BE2C (cell line): Measurements from ENCODE around the gene THEMIS.
A peak's percentile ranks its signal among the peaks of the same experiment; 100 is the strongest.
"Not testable (repeated sequence)": the region's sequence is repeated elsewhere in the genome, so short reads cannot be mapped to it uniquely, and the experiment has no call there.

Source experiments
- DNase-seq: peaks from one replicate; pipeline ENCODE4 v3.0.0-alpha.2; 2020
- H3K27me3 ChIP-seq: fragments of 250-450 bp; sonication (Bioruptor Pico); 2 replicates; pipeline ENCODE4 v1.5.1; 2020; ENCODE audit warnings: mild to moderate bottlenecking
- H3K36me3 ChIP-seq: fragments of 250-450 bp; sonication (Bioruptor Pico); 2 replicates; pipeline ENCODE4 v1.5.1; 2020; ENCODE audit warnings: mild to moderate bottlenecking
- H3K4me1 ChIP-seq: fragments of 250-450 bp; sonication (Bioruptor Pico); 2 replicates; pipeline ENCODE4 v1.5.1; 2020
- H3K4me3 ChIP-seq: 2 replicates; pipeline ENCODE4 v1.5.1; 2011; ENCODE audit warnings: low read depth, low read length
- H3K9me3 ChIP-seq: fragments of 250-450 bp; sonication (Bioruptor Pico); 2 replicates; pipeline ENCODE4 v1.5.1; 2020
- CTCF ChIP-seq: IDR thresholded peaks from 2 replicates; pipeline ENCODE4 v1.5.1; 2012; ENCODE audit warnings: mild to moderate bottlenecking, low read depth, low read length

The THEMIS gene

GRCh38 chr6:127695108-127695507 lies 205.8 kb downstream of the THEMIS start:
- Histone ChIP-seq H3K4me3 (no peak overlapping the region), H3K27me3 (no peaks in the 10 kb centered on the region; the same call in 1 of the 2 replicates), H3K36me3 (no peaks in the 10 kb centered on the region), H3K9me3 (no peaks in the 10 kb centered on the region), H3K4me1 (no peaks in the 10 kb centered on the region)
- TF ChIP-seq CTCF, result no peak
- no peak for DNase-seq

GRCh38 chr6:127691146-127691545 lies 209.7 kb downstream of the THEMIS start:
- H3K9me3 ChIP-seq, result no peaks in the 10 kb centered on the region
- H3K27me3 ChIP-seq, result no peaks in the 10 kb centered on the region
- TF ChIP-seq CTCF, result no peak
- no peak for DNase-seq
- H3K4me3 ChIP-seq, result no peak overlapping the region
- H3K36me3 ChIP-seq, result no peaks in the 10 kb centered on the region
- H3K4me1 ChIP-seq, result no peaks in the 10 kb centered on the region

DNA sequence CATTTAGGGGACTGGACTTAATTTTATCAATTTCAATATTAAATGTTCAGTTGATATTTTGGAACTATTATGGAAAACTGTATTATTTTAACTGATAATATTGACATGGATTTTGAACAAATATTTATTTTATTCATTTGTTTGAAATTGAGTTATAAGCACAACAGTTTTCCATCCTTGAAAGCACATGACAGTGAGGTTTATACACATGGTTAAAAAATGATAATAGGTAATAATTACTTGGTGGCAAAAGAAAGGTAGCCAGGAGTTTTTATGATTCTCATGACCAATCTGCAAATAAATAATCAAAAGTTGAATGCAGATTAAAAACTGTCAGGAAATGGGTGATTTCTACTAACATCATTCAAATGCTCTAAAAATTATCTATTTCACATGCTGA lies 210.3 kb downstream of the THEMIS start:
- H3K4me3 ChIP-seq, result no peak overlapping the region
- DNase-seq, result no peak
- H3K9me3 ChIP-seq, result no peaks in the 10 kb centered on the region
- TF ChIP-seq CTCF, result no peak
- no peaks in the 10 kb centered on the region for H3K4me1 ChIP-seq
- no peaks in the 10 kb centered on the region for H3K36me3 ChIP-seq
- H3K27me3 ChIP-seq, result no peaks in the 10 kb centered on the region

DNA sequence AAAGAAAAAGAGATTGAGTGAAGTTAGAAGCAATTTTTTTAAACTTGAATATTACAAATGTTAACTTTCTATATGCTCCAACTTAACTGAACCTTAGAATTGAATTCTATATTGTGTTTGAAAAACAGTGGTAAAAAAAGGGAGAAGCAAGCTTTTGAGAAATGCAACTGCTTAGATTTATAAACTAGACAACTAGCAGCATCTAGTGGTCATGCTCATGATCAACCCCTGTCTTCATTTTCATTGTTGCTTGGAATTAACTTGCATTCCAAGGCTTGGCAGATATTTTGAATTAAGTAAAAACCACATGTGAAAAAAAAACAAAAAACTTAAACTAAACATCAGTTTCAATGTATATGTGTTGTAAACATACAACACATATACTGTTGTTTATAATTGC lies 210.8 kb downstream of the THEMIS start:
- Histone ChIP-seq H3K4me3 (no peak overlapping the region), H3K4me1 (no peaks in the 10 kb centered on the region), H3K36me3 (no peaks in the 10 kb centered on the region), H3K27me3 (no peaks in the 10 kb centered on the region), H3K9me3 (no peaks in the 10 kb centered on the region)
- DNase-seq, result no peak
- TF ChIP-seq CTCF, result peak; percentile 62

- not testable (repeated sequence) for H3K4me1 ChIP-seq, DNase-seq, H3K4me3 ChIP-seq, H3K27me3 ChIP-seq, H3K36me3 ChIP-seq, H3K9me3 ChIP-seq
These were observed 213.4 kb downstream of the THEMIS start for GRCh38 chr6:127687490-127687889.

DNA sequence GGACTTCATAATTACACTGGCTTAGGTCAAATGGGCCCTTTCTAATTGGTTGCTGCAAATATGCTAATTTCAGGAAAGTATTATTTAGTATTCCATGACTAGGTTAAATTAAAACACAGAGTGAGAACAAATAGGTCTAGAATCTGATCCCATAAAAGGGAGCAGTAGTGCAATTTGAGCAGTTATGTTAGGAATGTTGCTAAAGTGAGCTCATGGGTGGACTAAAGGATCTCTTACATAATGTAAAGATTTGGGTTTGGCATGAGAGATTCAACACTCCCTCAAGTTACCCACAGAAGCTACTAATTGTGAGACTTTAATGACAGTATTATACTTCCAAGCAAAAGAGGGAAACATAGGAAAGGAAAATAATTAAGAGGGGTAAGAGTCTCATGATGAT lies 214.8 kb downstream of the THEMIS start:
- no peaks in the 10 kb centered on the region for H3K9me3 ChIP-seq
- no peak for DNase-seq
- no peaks in the 10 kb centered on the region for H3K4me1 ChIP-seq
- TF ChIP-seq CTCF, result no peak
- H3K36me3 ChIP-seq, result no peaks in the 10 kb centered on the region
- no peak overlapping the region for H3K4me3 ChIP-seq
- no peaks in the 10 kb centered on the region for H3K27me3 ChIP-seq

DNA sequence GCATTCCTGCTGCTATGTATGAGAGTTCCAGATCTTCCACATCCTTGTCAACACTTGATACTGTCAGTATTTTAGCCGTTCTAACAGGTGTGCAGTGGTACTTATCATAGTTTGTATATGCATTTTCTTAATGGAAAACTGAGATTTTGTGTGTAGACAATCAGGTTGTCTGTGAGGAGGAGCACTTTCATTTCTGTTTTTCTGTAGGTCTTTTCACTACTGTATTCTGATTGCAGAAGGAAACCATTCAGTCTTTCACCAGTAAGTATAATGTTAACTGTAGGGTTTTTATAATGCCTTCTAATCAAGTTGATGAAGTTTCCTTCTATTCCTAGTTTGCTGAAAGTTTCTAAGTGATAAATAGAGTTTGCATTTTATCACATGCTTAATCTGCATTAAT lies 216.4 kb downstream of the THEMIS start:
- H3K4me3 ChIP-seq, result no peak overlapping the region
- no peaks in the 10 kb centered on the region for H3K9me3 ChIP-seq
- TF ChIP-seq CTCF, result no peak
- H3K36me3 ChIP-seq, result no peaks in the 10 kb centered on the region
- no peak for DNase-seq
- no peaks in the 10 kb centered on the region for H3K4me1 ChIP-seq
- H3K27me3 ChIP-seq, result no peaks in the 10 kb centered on the region
